DMS153 treated with DMSO at 0.1 percent for 48 hours (cell line): Measurements from ENCODE around the gene CD81.
"Not testable (repeated sequence)": the region's sequence is repeated elsewhere in the genome, so short reads cannot be mapped to it uniquely, and the experiment has no call there.

Source experiments
- DNase-seq: peaks from one replicate; lab custom pipeline; 2025; ENCODE audit not compliant: unreplicated experiment; lab: John Stamatoyannopoulos, UW

Gene CD81, protein sequence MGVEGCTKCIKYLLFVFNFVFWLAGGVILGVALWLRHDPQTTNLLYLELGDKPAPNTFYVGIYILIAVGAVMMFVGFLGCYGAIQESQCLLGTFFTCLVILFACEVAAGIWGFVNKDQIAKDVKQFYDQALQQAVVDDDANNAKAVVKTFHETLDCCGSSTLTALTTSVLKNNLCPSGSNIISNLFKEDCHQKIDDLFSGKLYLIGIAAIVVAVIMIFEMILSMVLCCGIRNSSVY

DNA sequence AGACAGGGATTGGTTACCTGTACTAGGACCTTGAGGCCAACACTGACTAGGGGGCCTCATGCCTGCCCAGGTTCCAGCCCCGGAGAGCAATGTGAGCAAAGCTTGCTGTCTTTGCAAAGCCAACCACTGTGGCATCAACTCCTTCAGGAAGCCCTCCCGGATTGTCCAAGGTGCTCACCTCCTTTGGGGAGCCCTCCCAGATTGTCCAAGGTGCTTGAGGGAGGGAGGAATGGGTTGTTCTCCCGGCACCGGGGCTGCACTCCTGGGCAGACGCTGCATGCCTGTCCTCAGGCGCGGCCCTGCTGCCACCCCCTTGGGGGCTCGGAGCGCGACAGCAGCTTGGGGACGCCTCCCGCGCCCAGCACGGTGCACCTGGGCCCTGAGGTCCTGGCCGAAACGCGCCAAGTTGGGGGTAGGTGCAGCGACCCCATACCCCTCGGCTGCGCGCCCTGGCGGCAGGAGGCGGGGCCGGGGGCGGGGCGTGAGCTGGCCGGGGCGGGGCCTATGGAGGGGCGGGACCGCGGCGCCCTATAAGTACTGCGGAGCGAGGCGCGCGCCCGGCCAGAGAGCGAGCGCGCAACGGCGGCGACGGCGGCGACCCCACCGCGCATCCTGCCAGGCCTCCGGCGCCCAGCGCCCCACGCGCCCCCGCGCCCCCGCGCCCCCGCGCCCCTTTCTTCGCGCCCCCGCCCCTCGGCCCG is at the start of gene CD81:
Gene CD81 (plus strand): TSS at position 560 of the 701 bp plus-strand sequence. CDS start 240 bp downstream, outside the sequence.
- no peak for DNase-seq

DNA sequence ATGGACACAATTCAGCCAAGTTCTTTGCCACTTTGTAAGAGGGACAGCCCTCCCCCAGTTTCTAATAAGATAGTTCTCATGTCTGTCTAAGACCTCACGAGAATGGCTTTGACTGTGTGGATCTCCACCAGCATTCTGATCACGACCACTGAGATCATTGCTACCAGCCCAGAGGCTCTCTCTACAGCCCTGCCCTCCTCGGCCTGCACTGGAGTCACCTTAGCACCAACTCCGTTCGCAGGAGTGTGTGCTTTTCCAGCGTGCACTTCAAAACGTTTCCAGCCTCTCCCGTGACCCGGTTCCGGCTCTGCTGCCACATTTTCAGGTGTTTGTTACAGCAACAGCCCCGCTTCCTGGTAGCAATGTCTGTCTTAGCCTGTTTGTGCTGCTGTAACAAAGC is 49.1 kb upstream of the CD81 start:
- DNase-seq: no peak

DNA sequence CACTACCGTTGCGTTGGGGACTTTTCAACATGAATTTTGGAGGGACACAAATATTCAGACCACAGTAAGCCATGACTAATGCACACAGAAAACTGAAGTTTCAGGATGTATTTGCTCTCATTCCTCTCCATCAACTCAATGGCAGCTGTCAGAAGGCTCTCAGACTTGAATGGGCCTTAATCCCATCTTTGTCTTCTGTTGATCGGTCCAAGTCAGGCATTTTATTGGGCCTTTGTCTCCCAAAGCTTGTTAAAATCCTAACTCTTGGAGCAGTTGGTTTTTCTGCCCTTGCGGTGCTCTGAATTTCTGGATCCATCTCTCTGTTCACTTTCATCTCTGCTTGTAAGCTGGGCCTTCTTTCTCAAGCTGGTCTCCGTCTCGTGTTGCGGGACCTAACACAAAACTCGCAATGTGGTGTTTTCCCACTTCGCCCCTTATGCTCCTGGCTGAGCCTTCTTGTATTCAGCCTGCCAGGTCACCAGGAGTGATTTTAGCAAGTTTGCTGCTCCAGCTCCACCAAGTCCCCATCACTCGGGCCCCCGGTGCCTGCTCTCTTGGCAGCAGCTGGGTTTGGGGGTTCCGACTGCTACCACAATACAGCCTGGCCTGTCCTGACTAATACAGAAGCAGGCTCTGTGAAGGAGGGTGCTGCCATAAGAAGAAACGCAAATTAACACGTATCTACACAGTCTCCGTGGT is 48.3 kb upstream of the CD81 start:
- no peak for DNase-seq

DNA sequence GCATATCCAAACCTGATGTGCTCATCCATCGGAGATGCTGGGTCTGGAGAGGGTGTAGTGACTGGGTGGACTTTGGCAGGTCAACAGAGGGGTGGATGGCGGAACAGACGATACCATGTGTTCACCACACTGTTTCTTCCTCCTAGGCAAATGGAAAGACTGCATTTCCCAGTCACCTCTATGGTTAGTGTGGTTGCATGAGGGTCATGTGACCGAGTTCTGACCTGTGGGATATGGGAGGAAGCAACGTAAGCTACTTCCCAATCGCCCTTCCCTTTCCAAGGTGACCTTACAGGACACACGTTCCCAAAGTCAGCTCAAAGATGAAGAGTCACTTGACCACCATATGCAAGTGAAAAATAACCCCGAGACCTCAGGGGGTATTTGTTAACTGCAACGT is 47.6 kb upstream of the CD81 start:
- DNase-seq: no peak

DNA sequence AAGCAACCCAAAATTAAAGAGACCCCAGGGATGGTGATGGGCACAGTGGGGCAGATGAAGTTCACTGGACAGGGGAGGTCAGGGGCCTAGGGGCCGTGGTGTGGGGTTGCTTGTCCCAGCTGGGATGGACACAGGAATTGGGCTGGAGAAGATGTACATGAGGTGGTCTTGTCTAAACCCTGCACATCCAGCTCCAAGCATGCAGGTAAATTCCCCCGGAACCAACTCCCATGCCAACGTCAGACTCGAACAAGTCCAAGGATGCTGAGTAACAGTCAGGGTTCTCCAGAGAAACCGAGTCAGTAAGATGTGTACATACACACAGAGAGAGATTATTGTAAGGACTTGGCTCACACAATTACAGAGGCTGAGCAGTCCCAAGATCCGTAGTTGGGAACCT is 46.4 kb upstream of the CD81 start:
- no peak for DNase-seq

DNA sequence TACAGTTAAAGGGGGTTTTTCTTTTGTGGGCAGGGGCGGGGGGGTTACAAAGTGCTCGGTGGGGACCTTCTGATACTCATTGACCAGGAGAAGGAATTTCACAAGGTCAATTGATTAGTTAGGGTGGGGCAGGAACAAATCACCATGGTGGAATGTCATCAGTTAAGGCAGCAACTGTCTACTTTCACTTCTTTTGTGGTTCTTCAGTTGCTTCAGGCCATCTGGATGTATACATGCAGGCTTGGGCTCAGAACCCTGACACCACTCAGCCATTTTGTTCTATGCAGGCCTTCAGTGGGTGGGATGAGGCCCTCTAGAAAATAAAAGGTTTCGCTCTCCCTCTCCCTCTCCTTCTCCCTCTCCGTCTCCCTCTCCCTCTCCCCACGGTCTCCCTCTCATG is 45.7 kb upstream of the CD81 start:
- DNase-seq: no peak

DNA sequence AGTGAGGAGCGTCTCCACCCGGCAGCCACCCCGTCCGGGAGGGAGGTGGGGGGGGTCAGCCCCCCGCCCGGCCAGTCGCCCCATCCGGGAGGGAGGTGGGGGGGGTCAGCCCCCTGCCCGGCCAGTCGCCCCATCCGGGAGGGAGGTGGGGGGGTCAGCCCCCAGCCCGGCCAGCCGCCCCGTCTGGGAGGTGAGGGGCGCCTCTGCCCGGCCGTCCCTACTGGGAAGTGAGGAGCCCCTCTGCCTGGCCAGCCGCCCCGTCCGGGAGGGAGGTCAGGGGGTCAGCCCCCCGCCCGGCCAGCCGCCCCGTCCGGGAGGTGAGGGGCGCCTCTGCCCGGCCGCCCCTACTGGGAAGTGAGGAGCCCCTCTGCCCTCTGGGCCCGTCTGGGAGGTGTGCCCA is 44.5 kb upstream of the CD81 start:
- DNase-seq: not testable (repeated sequence)

DNA sequence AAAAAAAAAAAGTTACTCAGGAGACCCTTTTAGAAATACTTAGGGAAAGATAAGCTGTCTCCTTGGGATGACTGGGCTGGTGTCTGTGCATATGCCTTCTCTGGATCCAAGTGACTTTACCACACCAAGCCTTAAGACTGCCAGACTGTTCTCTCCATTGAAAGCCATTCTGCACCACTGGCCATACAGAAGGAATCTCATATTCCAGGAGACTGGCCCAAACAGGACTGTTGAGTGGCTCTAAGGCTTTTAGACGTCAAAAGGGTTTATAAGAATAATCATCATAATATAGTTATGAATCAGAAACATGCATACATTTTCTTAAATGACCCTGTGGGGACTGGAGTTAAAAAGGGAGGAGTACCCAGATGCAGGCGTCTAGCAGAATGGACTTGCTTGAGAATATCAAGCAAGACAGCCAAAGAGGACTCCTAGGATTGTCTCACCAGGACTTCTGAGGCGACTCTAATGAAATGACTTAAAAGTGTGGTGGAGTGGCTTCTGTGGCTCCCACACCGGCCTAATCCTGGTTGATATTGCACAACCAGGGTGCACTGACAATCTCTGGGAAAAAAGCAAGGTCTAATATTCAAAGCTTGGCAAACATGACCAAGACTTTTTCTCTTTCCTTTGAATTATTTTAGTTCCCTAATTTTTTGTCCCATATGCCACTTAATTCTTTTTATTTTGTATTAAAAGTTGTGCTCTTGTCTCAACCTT is 43.5 kb upstream of the CD81 start:
- DNase-seq: not testable (repeated sequence)

DNA sequence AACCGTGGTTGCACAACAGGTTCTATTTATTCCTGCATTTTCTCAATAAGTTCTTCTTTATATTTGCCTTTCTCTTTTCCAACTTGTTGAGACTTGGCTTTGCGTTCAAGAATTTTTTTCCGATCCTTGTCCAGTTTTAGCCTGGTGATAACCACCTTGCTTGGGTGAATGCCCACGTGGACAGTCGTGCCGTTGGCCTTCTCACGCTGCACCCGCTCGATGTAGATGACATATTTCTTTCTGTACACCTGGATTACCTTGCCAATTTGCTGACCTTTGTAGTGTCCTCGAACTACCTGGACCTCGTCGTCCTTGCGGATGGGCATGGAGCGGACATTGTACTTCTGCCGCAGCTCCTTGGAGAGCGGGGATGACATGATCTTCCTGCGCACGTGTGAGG is 41.8 kb upstream of the CD81 start:
- not testable (repeated sequence) for DNase-seq

DNA sequence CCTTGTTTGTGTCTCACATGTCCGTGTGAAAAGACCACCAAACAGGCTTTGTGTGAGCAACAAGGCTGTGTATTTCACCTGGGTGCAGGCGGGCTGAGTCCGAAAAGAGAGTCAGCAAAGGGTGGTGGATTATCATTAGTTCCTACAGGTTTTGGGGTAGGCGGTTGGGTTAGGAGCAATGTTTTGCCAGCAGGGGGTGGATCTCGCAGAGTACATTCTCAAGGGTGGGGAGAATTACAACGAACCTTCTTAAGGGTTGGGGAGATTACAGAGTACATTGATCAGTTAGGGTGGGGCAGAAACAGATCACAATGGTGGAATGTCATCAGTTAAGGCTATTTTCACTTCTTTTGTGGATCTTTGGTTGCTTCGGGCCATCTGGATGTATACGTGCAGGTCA is 38.4 kb upstream of the CD81 start:
- not testable (repeated sequence) for DNase-seq

DNA sequence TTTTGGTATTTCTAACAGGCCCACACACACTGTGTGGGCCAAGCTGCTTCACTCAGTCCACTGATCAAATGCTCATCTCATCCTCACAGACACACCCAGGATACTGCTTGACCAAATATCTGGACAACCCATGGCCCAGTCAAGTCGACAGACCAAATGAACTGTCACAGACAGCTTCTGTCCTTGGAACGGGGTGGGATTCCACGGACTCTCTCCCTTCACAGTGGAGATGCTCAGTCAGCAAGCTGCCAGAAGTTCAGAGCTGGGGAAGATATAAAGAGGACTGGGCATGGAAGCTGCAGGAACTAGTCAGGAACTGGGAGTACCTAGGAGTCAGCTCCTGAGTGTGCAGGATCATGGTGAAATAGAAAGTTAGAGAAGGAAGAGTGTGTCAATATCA is 34.6 kb upstream of the CD81 start:
- no peak for DNase-seq

DNA sequence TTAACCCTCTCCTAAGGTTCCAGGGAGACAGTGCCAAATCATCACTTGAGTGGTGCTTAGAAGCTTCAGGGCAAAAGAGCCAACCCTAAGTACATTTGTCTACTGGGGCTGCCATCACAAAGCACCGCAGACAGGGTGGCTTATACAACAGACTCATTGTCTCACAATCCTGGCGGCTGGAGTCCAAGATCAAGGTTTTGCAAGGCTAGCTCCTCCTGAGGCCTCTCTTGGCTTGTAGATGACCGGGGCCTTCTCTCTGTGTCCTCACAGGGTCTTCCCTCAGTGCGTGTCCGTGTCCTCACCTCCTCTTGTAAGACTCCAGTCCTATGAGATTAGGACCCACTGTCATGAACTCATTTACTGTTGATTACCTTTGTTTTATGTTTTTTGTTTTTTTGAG is 34.1 kb upstream of the CD81 start:
- DNase-seq: no peak

DNA sequence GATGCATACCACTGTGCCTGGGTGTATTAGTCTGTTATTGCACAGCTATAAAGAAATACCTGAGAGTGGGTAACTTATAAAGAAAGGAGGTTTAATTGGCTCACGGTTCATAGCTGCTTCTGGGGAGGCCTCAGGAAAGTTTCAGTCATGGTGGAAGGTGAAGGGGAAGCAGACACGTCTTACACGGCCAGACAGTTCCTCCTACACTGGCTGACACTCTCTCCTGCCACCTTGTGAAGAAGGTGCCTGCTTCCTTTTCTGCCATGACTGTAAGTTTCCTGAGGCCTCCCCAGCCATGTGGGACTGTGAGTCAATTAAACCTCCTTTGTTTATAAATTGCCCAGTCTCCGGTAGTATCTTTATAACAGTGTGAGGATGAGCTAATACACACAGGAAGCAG is 33.6 kb upstream of the CD81 start:
- DNase-seq: no peak

DNA sequence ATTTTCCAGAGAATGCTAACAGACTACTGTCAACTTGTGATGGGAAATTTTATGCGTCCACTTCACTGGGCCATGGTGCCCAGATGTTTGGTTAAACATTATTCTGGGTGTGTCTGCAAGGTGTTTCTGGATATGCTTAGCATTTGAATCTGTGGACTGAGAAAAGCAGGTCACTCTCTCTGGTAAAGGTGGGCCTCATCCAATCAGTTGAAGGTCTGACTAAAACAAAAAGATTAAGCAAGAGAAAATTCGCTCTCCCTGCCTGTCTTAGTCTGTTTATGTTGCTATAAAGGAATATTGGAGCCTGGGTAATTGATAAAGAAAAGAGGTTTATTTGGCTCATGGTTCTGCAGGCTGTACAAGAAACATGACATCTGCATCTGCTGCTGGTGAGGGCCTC is 32.1 kb upstream of the CD81 start:
- DNase-seq: no peak

DNA sequence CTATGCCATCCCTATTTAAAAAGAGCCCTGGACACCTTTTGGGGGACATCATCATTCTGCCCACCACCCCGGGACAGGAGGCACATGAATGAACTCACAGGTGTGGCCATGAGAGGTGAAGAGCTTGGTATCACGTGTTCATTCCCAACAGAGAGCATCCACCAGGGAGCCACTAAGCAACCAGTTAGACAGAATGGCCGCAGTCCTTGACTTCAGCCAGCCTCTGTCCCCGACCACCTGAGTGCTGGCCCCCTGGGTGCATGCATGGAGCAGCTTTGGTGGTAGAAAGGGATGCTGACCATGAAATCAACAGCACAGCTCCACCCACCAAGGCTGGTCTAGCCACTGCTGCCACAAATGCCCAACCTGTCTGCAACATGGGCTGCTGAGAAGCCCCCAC is 31.1 kb upstream of the CD81 start:
- no peak for DNase-seq

DNA sequence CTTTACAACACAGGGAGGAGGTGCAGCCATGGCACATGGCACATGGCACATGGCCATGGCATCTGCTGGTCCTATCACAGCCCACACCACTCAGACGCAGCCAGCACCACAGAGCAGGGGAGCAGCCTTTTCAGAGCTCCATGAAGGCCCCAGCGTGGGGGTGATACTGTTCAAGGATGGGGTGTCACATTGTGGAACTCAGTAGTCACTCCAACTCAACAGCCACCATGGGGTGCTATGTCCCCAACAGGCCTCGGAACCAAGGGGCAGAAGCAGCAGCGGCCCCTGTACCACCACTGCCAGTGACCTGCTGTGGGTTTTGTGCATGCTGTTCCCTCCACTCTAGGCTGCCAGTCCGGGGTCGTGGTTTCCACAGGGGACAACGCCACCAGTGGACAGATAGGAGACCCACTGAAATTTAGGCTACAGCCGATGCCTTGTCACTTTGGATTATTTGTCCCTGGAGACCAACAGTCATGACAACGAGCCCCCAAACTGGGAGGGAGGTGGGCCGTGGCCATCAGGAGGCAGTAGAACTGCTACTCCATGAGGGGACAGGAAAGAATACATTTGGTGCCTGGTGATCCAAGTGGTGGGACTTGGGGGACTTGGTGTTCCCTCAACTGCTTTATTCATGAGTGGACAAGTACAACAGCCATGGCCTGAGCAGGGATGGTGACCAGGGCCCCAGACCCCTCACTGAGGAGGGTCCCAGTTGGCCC is 30.4 kb upstream of the CD81 start:
- DNase-seq: no peak

DNA sequence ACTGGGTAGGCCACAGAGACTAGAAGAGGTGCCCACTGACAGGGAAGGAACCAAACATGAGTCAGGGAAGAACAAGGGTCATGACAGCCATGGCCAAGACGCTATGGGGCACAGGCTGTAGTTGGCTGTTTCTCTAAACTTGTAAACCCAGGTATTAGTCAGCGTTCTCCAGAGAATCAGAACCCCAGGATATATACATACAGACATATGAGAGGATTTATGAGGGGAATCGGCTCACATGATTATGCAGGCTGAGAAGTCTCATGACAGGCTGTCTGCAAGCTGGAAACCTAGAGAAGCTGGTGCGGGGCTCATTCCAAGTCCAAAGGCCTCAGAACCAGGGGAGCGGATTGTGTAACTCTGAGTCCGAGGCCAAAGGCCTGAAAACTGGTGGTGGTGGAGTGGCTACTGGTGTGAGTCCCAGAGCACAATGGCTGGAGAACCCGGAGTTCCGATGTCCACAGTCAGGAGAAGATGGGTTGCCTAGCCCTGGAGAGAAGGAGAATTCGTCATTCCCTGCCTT is 29.7 kb upstream of the CD81 start:
- DNase-seq: no peak

DNA sequence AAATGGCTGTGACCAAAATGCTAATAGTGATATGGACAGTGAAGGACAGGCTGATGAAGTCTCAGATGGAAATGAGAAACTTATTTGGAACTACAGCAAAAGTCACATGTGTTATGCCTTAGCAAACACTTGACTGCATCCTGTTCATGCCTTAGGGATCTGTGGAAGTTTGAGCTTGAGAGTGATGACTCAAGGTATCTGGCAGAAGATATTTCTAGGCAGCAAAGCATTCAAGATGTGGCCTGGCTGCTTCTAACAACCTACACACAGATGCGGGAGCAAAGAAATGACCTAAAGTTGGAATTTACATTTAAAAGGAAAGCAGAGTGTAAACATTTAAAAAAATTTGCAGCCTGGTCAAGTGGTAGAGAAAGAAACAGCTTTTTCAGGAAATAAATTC is 28.1 kb upstream of the CD81 start:
- DNase-seq: no peak

DNA sequence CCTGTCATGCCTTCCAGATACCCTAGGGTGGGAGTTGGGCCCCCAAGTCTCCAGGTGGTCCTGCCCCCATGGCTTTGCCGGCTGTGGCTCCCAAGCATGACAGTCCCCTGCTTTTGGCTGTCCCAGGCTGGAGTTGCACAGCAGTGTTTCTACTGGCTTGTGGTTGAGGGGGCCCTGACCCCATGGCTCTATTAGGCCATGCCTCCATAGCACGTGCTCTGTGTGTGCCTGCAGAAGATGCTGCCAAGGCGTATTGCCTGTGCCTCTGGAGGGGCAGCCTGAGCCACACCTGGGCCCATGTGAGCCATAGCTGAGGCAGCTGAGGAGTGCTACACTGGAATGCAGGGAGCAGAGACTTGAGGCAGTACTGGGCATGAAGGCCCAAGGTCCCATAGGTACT is 25.4 kb upstream of the CD81 start:
- DNase-seq: no peak

DNA sequence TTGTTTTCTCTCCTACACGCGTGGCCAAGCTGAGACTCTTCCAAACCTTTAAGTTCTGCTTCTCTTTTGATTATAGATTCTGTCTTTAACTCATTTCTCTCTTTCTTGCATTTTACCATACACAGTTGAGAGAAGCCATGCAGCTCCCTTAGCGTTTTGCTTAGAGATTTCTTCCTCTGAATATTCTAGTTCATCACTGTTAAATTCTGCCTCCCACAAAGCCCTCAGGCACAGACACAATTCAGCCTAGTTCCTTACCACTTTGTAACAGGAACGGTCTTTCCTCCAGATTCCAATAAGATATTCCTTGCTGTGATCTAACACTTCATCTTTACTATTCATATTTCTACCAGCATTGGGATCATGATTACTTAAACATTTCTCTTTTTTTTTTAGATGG is 24.7 kb upstream of the CD81 start:
- DNase-seq: no peak
